GM21825 (cell line): ENCODE results near the gene LOX.

Experiments
- ATAC-seq: cut with Tn5 transposase; IDR thresholded peaks from one replicate; pipeline ENCODE4 v1.9.1; 2021; ENCODE audit warnings: mild to moderate bottlenecking, moderate library complexity; ENCODE audit not compliant: unreplicated experiment

The LOX gene

GRCh38 chr5:122056913-122057312, 21.1 kb downstream of the LOX start:
- ATAC-seq: no peak

GRCh38 chr5:122054266-122054665, 23.8 kb downstream of the LOX start:
- ATAC-seq: no peak

DNA sequence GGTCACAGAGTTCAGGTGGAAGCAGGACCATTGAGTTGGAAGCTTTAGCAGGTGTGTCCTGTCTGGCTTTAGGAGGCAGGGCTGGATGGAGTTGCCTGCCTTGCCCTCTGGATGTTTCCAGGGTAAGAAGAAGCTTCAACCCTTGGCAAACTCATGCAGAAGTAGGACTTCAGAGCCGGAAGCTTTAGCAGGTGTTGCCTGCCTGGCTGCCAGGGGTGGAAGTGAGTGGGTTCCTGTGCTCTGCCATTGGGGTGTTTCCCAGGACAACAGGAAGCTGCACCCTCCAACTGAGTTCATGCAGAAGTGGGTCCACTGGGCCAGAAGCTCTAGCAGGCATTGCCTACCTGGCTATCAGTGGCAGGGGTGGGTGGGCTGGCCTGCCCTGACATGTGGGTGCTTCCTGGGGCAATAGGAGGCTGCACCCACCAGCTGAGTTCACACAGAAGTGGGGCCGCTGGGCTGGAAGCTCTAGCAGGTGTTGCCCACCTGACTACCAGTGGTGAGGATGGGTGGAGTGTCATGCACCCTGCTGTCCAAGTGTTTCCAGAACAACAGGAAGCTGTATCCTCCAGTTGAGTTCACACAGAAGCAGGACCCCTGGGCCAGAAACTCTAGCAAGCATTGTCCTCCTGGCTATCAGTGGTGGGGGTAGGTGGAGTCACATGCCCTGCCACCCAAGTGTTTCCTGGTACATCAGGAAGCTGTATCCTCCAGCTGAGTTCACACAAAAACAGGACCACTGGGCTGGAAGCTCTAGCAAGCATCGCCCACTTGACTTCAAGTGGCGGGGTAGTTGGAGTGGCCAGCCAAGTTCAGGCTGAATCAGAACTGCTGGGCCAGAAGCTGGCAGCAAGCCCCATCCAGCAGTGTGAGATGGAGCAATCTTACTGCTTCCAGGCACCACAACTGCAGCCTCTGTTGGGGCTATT, 24.6 kb downstream of the LOX start:
- ATAC-seq: no peak

DNA sequence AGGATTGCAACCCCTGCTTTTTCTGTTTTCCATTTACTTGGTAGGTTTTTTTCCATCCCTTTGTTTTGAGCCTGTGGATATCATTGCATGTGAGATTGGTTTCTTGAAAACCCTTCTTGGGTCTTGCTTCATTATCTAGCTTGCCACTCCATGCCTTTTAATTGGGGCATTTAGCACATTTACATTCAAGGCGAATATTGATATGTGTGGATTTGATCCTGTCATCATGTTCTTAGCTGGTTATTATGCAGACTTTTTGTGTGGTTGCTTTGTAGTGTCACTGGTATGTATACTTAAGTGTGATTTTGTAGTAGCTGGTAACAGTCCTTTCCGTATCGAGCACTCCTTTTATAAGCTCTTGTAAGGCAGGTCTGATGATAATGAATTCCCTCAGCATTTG, 26.5 kb downstream of the LOX start:
- ATAC-seq: no peak

DNA sequence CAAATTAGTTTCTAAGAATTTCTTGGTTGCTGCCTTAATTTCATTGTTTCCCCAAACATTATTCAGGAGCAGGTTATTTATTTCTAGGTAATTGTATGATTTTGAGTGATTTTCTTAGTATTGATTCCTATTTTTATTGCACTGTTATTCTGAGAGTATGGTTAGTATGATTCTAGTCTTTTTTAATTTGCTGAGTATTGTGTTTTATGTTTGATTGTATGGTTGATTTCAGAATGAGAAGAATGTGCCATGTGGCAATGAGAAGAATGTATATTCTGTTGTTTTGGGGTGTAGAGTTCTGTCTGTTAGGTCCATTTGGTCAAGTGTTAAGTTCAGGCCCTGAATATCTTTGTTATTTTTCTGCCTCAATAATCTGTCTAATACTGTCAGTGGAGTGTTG, 27.1 kb downstream of the LOX start:
- ATAC-seq: no peak

DNA sequence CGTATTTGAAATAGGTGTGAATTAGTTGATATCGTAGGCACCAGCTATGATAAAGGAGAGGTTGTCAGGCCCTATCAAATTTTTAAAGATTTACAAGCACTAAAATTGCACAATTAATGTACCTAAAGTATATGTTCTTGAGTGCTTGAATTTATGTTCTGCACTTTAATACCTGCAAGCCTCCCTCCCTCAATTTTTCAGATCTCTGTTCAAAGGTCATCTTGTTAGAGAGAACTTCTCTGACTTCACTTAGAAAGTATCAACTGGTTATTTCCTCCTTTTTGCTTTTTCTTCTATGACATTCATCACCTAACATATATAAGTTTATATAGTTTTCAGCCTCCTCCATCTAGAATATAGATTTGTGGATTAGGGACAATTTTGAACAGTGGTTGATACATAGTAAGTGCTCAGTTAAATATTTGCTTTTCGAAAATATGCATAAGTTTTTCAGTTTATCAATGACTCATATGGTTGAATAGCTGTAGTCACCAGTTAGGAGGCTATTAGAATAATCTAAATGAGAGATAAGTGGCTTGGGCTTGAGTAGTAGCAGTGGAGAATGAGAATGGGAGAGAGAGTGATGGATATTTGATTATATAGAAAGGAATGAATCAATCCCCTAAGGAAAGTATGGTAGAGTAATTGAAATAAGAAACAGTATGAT, 37.3 kb downstream of the LOX start:
- no peak for ATAC-seq

DNA sequence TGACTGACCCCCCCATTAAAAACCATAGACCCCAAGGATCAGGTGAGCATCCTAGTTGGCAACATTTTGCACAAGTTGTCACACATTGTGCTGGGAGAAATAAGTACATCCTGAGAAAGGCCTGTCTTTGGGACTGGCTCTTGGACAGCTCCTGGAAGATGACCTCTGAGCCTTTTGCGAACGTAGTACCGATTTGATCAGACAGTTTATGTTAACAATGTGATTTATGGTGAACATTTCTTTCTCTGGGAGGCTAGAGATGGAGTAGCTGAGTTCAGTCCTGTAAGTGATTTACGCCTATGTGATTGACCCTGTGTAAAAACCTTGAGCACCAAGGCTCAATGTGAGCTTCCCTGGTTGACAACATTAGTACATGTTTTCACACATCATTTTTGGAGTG, 41.7 kb downstream of the LOX start:
- no peak for ATAC-seq

DNA sequence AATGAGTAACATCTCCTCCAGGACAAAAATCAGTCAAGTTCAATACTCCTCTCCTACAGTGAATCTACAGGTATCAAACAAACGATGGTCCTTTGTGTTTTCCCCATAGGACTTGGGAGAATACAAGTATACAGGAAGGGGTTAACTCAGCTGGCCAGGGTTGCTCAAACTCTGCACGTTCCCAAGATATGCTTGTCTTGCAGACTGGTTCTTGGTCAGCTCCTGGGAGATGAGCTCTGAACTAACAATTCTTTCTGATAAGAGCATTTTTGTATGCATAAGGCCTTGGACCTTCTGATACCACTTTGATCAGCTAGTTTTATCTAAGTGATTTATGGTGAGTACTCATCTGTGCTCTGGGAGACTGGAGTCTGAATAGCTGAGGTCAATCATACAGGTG, 42.1 kb downstream of the LOX start:
- ATAC-seq: no peak

- ATAC-seq: no peak
Measured at GRCh38 chr5:122031836-122032235, 46.2 kb downstream of the LOX start.

DNA sequence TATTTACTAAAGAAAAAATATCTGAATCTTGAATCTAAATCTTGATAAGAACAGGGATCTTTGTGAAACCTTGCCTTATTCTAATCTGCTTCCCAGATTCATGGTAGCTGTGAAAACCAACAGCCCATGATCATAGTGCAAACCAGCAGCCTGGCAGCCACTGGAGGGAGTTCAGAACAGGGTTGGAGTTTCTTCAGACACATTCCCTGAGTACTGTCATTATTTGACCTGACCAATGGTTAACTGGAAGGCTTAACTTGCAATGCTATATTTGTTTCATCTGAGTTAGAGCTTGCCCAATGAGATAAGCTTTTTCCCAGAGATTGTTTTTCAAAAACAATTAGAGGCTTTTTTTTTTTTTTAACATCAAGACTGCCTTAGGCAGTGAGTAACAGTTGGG, 47.8 kb downstream of the LOX start:
- no peak for ATAC-seq

DNA sequence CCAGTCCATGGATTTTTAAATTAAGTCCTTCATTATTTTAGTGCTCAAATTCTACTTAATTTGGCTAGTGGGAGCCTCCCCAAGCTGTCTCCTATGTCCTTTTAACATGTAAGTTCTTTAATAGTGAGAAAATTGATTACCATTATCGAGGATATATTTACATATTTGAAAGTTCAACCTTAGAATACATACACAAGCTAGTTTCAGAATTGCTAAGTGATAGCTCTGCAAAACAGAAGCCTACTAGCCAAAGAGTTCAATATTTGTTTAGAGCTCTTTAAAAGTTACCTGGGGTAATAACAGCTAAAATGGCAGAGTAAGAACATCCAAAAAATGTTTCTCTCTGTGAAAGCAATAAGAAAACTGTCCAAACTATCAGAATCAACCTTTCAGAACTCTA, 48.2 kb downstream of the LOX start:
- no peak for ATAC-seq

- ATAC-seq: peak; percentile 68
Measured at GRCh38 chr5:122022966-122023365, 55.1 kb downstream of the LOX start.

- no peak for ATAC-seq
Measured at GRCh38 chr5:122019919-122020590, 58.0 kb downstream of the LOX start.

DNA sequence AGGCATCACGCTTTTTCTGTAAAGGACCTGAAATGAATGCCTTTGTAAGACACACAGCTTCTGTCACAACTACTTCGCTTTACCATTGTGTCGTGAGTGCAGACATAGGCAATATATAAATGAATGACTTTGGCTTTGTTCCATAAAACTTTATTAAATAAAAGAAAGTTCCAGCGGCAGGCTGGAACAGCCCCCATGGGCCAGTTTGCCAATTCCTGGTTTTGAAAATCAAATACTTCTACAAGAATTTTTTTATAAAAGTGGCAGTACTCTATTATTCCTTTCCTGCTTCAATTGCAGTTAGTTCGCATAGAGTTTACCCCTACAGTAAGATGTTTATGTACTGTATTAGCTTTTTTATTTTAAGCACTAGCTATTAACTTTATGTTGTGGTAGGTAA, 62.6 kb downstream of the LOX start:
- no peak for ATAC-seq

- no peak for ATAC-seq
Measured at GRCh38 chr5:122014236-122014935, 63.7 kb downstream of the LOX start.
